Measurements from ENCODE around the gene RASSF4. TPM values are rescaled to one million over a fixed set of nuclear protein-coding genes. Genes with fewer than 3 reads are reported as not detected.

RASSF4 gene
- total and polyA plus RNA-seq, 11 donors, result 48.3 to 125 (median 78.9) TPM

DNA sequence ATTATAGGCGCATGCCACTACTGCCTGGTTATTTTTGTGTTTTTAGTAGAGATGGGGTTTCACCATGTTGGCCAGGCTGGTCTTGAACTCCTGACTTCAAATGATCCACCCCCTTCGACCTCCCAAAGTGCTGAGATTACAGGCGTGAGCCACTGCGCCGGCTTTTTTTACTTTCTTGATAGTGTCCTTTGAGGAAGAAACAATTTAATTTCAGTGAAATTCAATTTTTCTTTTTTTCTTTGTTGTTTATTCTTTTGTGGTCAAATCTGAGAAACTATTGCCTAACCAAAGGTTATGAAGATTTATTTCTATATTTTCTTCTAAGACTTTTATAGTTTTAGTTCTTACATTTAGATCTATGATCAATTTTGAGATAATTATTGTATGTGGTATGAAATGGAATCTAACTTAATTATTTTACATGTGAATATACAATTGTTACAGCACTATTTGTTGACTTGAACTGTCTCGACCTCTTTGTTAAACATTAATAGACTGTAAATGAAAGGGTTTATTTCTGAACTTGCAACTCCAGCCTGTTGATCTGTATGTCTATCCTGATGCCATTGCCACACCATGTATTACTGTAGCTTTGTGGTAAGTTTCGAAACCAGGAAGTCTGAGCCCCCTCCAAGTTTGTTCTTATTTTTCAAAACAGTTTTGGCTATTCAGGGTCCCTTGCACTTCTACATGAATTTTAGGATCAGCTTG lies 19.8 kb upstream of the RASSF4 start:
- H3K9me3 ChIP-seq, result peaks cover 0 to 12% (median 1%) of the 10 kb centered on the region in 12 donors
- no peaks in the 10 kb centered on the region for H3K36me3 ChIP-seq
- DNase-seq (peak in 1 of 5 donors; percentile 4), ATAC-seq (no peak)
- TF ChIP-seq POLR2A (IDR thresholded peaks at IDR 0.05), result no peak
- TF ChIP-seq, protein P1, sequence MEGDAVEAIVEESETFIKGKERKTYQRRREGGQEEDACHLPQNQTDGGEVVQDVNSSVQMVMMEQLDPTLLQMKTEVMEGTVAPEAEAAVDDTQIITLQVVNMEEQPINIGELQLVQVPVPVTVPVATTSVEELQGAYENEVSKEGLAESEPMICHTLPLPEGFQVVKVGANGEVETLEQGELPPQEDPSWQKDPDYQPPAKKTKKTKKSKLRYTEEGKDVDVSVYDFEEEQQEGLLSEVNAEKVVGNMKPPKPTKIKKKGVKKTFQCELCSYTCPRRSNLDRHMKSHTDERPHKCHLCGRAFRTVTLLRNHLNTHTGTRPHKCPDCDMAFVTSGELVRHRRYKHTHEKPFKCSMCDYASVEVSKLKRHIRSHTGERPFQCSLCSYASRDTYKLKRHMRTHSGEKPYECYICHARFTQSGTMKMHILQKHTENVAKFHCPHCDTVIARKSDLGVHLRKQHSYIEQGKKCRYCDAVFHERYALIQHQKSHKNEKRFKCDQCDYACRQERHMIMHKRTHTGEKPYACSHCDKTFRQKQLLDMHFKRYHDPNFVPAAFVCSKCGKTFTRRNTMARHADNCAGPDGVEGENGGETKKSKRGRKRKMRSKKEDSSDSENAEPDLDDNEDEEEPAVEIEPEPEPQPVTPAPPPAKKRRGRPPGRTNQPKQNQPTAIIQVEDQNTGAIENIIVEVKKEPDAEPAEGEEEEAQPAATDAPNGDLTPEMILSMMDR (IDR thresholded peaks at IDR 0.05), result no peak
- no peaks in the 10 kb centered on the region for H3K27me3 ChIP-seq
- H3K27ac ChIP-seq, result peak overlapping the region in 1 of 12 donors; percentile 70
- H3K4me1 ChIP-seq, result peaks cover 0 to 38% (median 18%) of the 10 kb centered on the region in 12 donors
- no peak overlapping the region for H3K4me3 ChIP-seq
- intact Hi-C loops (cut with DNase I), result no loop called here
- 92 to 94% (median 93%) methylated on average over 7 of the region's 7 CpGs for WGBS, 4 donors

GRCh38 chr10:44944354-44944753 lies 15.2 kb upstream of the RASSF4 start:
- Histone ChIP-seq H3K36me3 (no peaks in the 10 kb centered on the region), H3K27ac (no peak overlapping the region), H3K4me1 (peaks cover 0 to 42% (median 20%) of the 10 kb centered on the region in 12 donors), H3K4me3 (no peak overlapping the region), H3K27me3 (no peaks in the 10 kb centered on the region), H3K9me3 (peaks cover 0 to 12% (median 1%) of the 10 kb centered on the region in 12 donors)
- no peak for TF ChIP-seq POLR2A (IDR thresholded peaks at IDR 0.05)
- TF ChIP-seq, protein P1 (IDR thresholded peaks at IDR 0.05), result no peak
- 51 to 100% (median 94%) methylated on average over 1 of the region's 1 CpG for WGBS, 4 donors
- no peak for DNase-seq
- no peak for ATAC-seq
- intact Hi-C loops (cut with DNase I), result no loop called here

DNA sequence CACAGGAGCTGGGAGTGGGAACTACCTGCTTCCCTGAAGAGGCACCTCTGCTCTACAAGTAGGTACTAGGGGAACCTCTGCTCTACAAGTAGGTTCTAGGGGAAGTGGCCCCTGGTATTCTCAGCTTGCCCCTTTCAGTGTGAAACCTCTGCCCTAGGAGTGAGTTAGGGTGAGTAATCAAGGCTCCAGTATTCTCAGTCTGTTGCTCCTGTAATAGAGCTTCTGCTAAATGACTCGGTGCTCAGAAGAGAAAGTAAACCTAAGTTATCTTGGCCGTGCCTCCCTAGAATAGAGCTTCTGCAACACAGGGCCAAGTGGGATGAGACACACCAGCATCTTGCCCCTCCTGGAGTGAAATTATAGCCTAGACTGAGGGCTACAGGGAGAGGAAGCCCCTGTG lies 13.4 kb upstream of the RASSF4 start:
- ATAC-seq, result peak in 1 of 4 donors; percentile 25
- Histone ChIP-seq H3K4me1 (peaks cover 0 to 54% (median 34%) of the 10 kb centered on the region in 12 donors), H3K27ac (peak overlapping the region in 5 of 12 donors; percentile 8 to 61 (median 39)), H3K9me3 (peaks cover 0 to 12% (median 1%) of the 10 kb centered on the region in 12 donors), H3K36me3 (no peaks in the 10 kb centered on the region), H3K4me3 (no peak overlapping the region), H3K27me3 (no peaks in the 10 kb centered on the region)
- intact Hi-C loops (cut with DNase I), result no loop called here
- peak in 1 of 5 donors; percentile 3 for DNase-seq
- WGBS, 4 donors, result 21 to 43% (median 33%) methylated on average over 2 of the region's 2 CpGs
- no peak for TF ChIP-seq POLR2A (IDR thresholded peaks at IDR 0.05)
- TF ChIP-seq, protein P1 (IDR thresholded peaks at IDR 0.05), result no peak

GRCh38 chr10:44947371-44948152 lies 12.0 kb upstream of the RASSF4 start:
- peaks cover 0 to 12% (median 1%) of the 10 kb centered on the region in 12 donors for H3K9me3 ChIP-seq
- ATAC-seq (no peak), DNase-seq (peak in 1 of 5 donors; percentile 13)
- peaks cover 0 to 8% (median 0%) of the 10 kb centered on the region in 9 donors for H3K36me3 ChIP-seq
- peak overlapping the region in 2 of 12 donors; percentile 9 to 83 for H3K27ac ChIP-seq
- TF ChIP-seq, protein P1 (IDR thresholded peaks at IDR 0.05), result no peak
- TF ChIP-seq POLR2A (IDR thresholded peaks at IDR 0.05), result no peak
- peaks cover 0 to 61% (median 42%) of the 10 kb centered on the region in 12 donors for H3K4me1 ChIP-seq
- 76 to 85% (median 81%) methylated on average over 6 of the region's 6 CpGs for WGBS, 4 donors
- intact Hi-C loops (cut with DNase I), result no loop called here
- H3K27me3 ChIP-seq, result no peaks in the 10 kb centered on the region
- no peak overlapping the region for H3K4me3 ChIP-seq

Data from heart left ventricle (tissue), 16 donors.